Type B pancreatic cell (in vitro differentiated cells): Measurements from ENCODE around the gene PDE3B. TPM values are rescaled to one million over a fixed set of nuclear protein-coding genes. Genes with fewer than 3 reads are reported as not detected.

ENCODE experiments used
- DNase-seq: peaks from one replicate; pipeline ENCODE4 v3.0.0; 2021; ENCODE audit warnings: mixed read lengths; ENCODE audit not compliant: unreplicated experiment; ENCODE audit errors: extremely low spot score
- H3K27ac Mint-ChIP-seq: 2 replicates; pipeline ENCODE4 v1.8.0; 2021; ENCODE audit warnings: mild to moderate bottlenecking, mixed read lengths
- H3K27me3 Mint-ChIP-seq: 2 replicates; pipeline ENCODE4 v1.8.0; 2021; ENCODE audit warnings: mixed read lengths
- H3K36me3 Mint-ChIP-seq: 2 replicates; pipeline ENCODE4 v1.8.0; 2021; ENCODE audit warnings: mixed read lengths
- H3K4me1 Mint-ChIP-seq: one replicate; pipeline ENCODE4 v1.8.0; 2021; ENCODE audit warnings: mixed read lengths; ENCODE audit not compliant: unreplicated experiment
- H3K4me3 Mint-ChIP-seq: 2 replicates; pipeline ENCODE4 v1.8.0; 2021; ENCODE audit warnings: mild to moderate bottlenecking, mixed read lengths
- H3K9me3 Mint-ChIP-seq: 2 replicates; pipeline ENCODE4 v1.8.0; 2021; ENCODE audit warnings: mixed read lengths
- total RNA-seq: library from RNA; stranded (reverse); gene quantifications from 2 replicates; pipeline ENCODE4 v1.2.1, GENCODE V29; 2021; ENCODE audit warnings: low replicate concordance
- TF ChIP-seq, protein P1 (sequence below): fragments of 200-600 bp; sonication (generic); conservative IDR thresholded peaks from 2 replicates; pipeline ENCODE4 v1.5.0; 2021; ENCODE audit warnings: antibody characterized with exemption, mild to moderate bottlenecking

Gene PDE3B
- total RNA-seq, 1 donor from 2014 or later: 16.6 TPM

DNA sequence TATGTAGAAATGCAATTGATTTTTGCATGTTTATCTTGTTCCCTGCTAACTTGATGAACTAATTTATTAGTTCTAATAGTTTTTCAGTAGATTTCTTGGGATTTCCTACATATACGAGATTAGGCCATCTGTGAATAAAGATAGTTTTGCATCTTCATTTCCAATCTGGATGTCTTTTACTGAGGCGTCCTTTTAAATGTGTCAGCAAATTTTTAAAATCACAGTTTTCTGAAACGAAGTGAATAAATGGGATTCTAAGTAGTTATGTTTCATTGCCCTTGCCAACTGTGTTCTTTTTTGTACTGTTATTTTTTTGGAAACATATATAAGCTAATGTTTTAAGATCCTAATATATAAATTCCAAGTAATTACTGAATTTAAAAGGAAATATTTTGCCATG lies 198.4 kb downstream of the PDE3B start:
- TF ChIP-seq, protein P1, sequence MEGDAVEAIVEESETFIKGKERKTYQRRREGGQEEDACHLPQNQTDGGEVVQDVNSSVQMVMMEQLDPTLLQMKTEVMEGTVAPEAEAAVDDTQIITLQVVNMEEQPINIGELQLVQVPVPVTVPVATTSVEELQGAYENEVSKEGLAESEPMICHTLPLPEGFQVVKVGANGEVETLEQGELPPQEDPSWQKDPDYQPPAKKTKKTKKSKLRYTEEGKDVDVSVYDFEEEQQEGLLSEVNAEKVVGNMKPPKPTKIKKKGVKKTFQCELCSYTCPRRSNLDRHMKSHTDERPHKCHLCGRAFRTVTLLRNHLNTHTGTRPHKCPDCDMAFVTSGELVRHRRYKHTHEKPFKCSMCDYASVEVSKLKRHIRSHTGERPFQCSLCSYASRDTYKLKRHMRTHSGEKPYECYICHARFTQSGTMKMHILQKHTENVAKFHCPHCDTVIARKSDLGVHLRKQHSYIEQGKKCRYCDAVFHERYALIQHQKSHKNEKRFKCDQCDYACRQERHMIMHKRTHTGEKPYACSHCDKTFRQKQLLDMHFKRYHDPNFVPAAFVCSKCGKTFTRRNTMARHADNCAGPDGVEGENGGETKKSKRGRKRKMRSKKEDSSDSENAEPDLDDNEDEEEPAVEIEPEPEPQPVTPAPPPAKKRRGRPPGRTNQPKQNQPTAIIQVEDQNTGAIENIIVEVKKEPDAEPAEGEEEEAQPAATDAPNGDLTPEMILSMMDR: no peak
- Mint-ChIP-seq H3K36me3 (peaks cover 20% of the 10 kb centered on the region), H3K4me1 (no peaks in the 10 kb centered on the region), H3K27me3 (no peaks in the 10 kb centered on the region), H3K4me3 (no peak overlapping the region), H3K27ac (no peak overlapping the region), H3K9me3 (peaks cover 5% of the 10 kb centered on the region)
- no peak for DNase-seq

DNA sequence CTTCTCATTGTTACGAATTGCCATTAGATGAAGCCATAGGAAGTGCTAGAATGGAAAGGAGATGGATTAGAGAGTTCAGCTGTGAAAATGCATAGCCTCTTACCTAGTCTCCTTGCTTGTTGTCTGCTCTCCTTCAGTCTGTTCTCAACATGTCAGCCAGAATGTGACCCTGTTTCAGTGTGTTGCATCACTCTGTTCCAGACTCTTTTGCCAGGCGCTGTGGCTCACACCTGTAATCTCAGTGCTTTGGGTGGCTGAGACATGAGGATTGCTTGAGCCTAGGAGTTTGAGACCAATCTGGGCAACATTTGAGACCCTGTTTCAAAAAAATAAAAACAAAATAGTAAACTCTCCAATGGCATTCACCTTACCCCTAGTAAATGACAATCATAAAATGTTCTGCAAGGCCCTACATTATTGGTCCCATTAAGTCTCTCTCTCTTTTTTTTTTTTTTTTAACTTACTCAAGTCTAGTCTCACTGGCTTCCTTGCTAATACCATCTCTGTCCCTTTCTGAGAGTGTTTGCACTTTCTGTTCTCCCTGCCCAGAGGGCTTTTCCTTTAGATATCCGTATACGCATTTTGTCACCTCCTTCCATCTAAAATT lies 209.1 kb downstream of the PDE3B start:
- Mint-ChIP-seq H3K4me1 (peaks cover 9% of the 10 kb centered on the region), H3K9me3 (no peaks in the 10 kb centered on the region), H3K27ac (no peak overlapping the region), H3K27me3 (no peaks in the 10 kb centered on the region), H3K36me3 (no peaks in the 10 kb centered on the region), H3K4me3 (no peak overlapping the region)
- DNase-seq: no peak
- TF ChIP-seq, protein P1: no peak

DNA sequence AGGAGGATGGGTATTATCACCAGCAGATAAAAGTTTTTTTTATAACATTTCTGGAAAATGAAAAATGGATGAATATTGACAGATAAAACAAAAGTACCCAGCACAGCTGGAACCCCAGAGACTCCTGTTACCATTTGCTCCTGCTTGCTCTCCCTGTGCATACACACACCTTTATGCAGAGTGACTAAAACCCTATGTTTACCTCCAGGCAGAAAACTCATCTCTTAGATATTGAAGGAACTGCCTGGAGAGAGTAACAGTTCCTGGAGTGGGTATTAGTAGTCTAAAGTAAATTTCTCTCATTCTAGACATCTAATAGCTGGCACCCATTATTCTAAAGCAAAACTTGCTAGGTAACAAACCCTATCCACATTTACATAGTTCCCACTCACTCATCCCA lies 210.5 kb downstream of the PDE3B start:
- DNase-seq: no peak
- TF ChIP-seq, protein P1: no peak
- peaks cover 10% of the 10 kb centered on the region for H3K4me1 Mint-ChIP-seq
- no peaks in the 10 kb centered on the region for H3K9me3 Mint-ChIP-seq
- H3K27me3 Mint-ChIP-seq: no peaks in the 10 kb centered on the region
- no peak overlapping the region for H3K4me3 Mint-ChIP-seq
- no peaks in the 10 kb centered on the region for H3K36me3 Mint-ChIP-seq
- H3K27ac Mint-ChIP-seq: no peak overlapping the region

DNA sequence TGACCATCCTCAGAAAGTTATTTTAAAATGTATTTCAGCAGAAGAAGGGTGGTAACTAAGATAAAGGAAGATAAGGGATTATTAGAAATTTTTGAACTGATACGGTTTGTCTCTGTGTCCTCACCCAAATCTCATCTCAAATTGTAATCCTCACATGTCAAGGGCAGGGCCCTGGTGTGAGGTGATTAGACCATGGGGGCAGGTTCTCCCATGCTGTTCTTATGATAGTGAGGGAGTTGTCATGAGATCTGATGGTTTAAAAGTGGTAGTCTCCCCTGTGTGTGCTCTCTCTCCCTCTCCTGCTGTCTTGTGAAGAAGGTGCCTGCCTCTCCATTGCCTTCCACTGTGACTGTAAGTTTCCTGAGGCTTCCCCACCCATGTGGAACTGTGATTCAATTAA lies 212.3 kb downstream of the PDE3B start:
- H3K27ac Mint-ChIP-seq: no peak overlapping the region
- peaks cover 10% of the 10 kb centered on the region for H3K4me1 Mint-ChIP-seq
- TF ChIP-seq, protein P1: no peak
- no peaks in the 10 kb centered on the region for H3K9me3 Mint-ChIP-seq
- DNase-seq: no peak
- H3K27me3 Mint-ChIP-seq: no peaks in the 10 kb centered on the region
- H3K4me3 Mint-ChIP-seq: no peak overlapping the region
- no peaks in the 10 kb centered on the region for H3K36me3 Mint-ChIP-seq

DNA sequence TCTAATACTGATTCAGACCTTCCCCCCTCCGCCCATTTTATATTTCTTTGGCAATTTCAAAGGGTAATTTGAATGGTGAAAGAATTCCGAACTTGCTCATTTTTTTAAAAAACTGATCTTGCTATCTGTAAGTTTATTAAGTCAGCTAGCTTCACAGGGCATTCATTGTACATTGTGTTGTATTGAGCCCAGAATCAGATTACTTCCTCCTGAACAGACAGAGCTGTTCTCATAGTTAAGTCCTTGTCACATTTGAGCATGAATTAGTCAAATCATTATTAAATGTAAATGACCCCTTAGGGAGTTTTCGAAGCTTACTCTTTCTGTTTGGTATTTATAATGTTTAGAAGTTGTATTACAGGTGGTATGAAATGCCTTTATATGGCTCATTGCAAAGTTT lies 214.0 kb downstream of the PDE3B start:
- no peaks in the 10 kb centered on the region for H3K9me3 Mint-ChIP-seq
- H3K36me3 Mint-ChIP-seq: peaks cover 3% of the 10 kb centered on the region
- TF ChIP-seq, protein P1: no peak
- H3K27me3 Mint-ChIP-seq: no peaks in the 10 kb centered on the region
- H3K4me1 Mint-ChIP-seq: peaks cover 10% of the 10 kb centered on the region
- no peak for DNase-seq
- no peak overlapping the region for H3K27ac Mint-ChIP-seq
- H3K4me3 Mint-ChIP-seq: no peak overlapping the region

DNA sequence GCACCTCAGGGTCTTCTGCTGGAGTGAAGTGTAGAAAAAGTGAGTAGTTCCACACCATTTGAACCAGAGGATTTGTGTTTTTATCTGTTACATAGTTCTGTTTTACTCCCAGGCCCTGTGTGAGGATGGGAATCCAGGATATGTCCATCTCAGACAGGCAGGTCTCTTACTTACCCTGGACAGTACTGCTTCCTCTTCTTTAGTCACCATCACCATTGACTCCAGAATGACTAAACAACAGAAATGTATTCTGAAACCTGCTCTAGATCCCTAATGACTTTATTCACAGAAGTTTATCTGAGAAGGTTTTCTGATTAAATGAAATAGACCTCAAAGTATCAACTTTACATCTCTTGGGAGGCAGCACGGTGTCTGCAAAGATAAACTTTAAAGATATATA lies 214.8 kb downstream of the PDE3B start:
- DNase-seq: no peak
- H3K27me3 Mint-ChIP-seq: no peaks in the 10 kb centered on the region
- no peak overlapping the region for H3K27ac Mint-ChIP-seq
- TF ChIP-seq, protein P1: no peak
- no peaks in the 10 kb centered on the region for H3K9me3 Mint-ChIP-seq
- peaks cover 10% of the 10 kb centered on the region for H3K4me1 Mint-ChIP-seq
- peaks cover 3% of the 10 kb centered on the region for H3K36me3 Mint-ChIP-seq
- H3K4me3 Mint-ChIP-seq: no peak overlapping the region
